H1 (cell line): ENCODE measurements around the gene LAP3. TPM values are rescaled to one million over a fixed set of nuclear protein-coding genes. Genes with fewer than 3 reads are reported as not detected.

Experiments used
- POLR2AphosphoS5 ChIP-seq: IDR thresholded peaks from 2 replicates; pipeline ENCODE4 v1.6.1; 2011; ENCODE audit warnings: low read depth, low read length
- SP2 ChIP-seq: IDR thresholded peaks from 2 replicates; pipeline ENCODE4 v1.6.1; 2012; ENCODE audit warnings: mild to moderate bottlenecking, low read length, inconsistent platforms
- polyA plus RNA-seq, 7 experiments: library from polyadenylated mRNA; depleted of rRNA in 3 of 7; stranded (reverse) in 5 of 7; unstranded in 2 of 7; fragments of >200 nt in 5 of 7; fragments of 200-250 nt in 2 of 7; gene quantifications; 1 replicate in 5 of 7; 2 replicates in 1 of 7; 4 replicates in 1 of 7; pipeline versions ENCODE4 v1.2.1 to v1.2.3, GENCODE V29; 2011 to 2013; ENCODE audit warnings: missing spikeins in 2 of 7, mixed read lengths in 2 of 7
- total RNA-seq: library from RNA; stranded (reverse); fragmentation: NEBNext Ultra II Directional; extraction: Animal tissue kit (Norgen Biotek cat#: 25700); gene quantifications from 2 replicates; pipeline ENCODE4 v1.2.1, GENCODE V29; 2021
- TF ChIP-seq, protein P1 (sequence below): fragments of 300-600 bp; sonication (generic); IDR thresholded peaks from 2 replicates; pipeline ENCODE4 v1.7.1; 2012; ENCODE audit warnings: low read length, moderate library complexity, mild to moderate bottlenecking, inconsistent platforms; ENCODE audit not compliant: insufficient replicate concordance

Gene LAP3
- total and polyA plus RNA-seq, 2 of the 8 experiments (the other 6 are each of a cell fraction or from before 2014, with no cell fraction given): 28.3 to 50.9 TPM

DNA sequence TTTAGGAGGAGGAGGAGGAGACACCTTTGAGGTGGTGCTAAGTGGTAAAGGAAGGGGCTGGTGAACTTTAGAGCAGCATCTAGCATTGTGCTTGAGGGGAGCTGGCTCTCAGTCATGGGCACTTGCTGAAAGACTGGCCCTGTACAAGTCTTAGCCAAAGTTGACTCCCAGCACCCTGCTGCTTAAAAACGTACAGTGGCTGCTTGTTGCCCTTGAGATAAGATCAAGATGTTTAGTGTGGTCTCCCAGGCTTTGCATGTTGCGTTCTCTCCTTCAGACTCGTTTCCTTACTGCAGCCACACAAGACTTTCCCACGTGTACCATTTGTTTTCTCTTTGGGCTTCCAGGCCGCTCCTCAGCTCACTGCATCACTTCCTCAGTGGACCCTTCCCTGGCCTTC, 39.3 kb downstream of the LAP3 start (continued):
- TF ChIP-seq, protein P1, sequence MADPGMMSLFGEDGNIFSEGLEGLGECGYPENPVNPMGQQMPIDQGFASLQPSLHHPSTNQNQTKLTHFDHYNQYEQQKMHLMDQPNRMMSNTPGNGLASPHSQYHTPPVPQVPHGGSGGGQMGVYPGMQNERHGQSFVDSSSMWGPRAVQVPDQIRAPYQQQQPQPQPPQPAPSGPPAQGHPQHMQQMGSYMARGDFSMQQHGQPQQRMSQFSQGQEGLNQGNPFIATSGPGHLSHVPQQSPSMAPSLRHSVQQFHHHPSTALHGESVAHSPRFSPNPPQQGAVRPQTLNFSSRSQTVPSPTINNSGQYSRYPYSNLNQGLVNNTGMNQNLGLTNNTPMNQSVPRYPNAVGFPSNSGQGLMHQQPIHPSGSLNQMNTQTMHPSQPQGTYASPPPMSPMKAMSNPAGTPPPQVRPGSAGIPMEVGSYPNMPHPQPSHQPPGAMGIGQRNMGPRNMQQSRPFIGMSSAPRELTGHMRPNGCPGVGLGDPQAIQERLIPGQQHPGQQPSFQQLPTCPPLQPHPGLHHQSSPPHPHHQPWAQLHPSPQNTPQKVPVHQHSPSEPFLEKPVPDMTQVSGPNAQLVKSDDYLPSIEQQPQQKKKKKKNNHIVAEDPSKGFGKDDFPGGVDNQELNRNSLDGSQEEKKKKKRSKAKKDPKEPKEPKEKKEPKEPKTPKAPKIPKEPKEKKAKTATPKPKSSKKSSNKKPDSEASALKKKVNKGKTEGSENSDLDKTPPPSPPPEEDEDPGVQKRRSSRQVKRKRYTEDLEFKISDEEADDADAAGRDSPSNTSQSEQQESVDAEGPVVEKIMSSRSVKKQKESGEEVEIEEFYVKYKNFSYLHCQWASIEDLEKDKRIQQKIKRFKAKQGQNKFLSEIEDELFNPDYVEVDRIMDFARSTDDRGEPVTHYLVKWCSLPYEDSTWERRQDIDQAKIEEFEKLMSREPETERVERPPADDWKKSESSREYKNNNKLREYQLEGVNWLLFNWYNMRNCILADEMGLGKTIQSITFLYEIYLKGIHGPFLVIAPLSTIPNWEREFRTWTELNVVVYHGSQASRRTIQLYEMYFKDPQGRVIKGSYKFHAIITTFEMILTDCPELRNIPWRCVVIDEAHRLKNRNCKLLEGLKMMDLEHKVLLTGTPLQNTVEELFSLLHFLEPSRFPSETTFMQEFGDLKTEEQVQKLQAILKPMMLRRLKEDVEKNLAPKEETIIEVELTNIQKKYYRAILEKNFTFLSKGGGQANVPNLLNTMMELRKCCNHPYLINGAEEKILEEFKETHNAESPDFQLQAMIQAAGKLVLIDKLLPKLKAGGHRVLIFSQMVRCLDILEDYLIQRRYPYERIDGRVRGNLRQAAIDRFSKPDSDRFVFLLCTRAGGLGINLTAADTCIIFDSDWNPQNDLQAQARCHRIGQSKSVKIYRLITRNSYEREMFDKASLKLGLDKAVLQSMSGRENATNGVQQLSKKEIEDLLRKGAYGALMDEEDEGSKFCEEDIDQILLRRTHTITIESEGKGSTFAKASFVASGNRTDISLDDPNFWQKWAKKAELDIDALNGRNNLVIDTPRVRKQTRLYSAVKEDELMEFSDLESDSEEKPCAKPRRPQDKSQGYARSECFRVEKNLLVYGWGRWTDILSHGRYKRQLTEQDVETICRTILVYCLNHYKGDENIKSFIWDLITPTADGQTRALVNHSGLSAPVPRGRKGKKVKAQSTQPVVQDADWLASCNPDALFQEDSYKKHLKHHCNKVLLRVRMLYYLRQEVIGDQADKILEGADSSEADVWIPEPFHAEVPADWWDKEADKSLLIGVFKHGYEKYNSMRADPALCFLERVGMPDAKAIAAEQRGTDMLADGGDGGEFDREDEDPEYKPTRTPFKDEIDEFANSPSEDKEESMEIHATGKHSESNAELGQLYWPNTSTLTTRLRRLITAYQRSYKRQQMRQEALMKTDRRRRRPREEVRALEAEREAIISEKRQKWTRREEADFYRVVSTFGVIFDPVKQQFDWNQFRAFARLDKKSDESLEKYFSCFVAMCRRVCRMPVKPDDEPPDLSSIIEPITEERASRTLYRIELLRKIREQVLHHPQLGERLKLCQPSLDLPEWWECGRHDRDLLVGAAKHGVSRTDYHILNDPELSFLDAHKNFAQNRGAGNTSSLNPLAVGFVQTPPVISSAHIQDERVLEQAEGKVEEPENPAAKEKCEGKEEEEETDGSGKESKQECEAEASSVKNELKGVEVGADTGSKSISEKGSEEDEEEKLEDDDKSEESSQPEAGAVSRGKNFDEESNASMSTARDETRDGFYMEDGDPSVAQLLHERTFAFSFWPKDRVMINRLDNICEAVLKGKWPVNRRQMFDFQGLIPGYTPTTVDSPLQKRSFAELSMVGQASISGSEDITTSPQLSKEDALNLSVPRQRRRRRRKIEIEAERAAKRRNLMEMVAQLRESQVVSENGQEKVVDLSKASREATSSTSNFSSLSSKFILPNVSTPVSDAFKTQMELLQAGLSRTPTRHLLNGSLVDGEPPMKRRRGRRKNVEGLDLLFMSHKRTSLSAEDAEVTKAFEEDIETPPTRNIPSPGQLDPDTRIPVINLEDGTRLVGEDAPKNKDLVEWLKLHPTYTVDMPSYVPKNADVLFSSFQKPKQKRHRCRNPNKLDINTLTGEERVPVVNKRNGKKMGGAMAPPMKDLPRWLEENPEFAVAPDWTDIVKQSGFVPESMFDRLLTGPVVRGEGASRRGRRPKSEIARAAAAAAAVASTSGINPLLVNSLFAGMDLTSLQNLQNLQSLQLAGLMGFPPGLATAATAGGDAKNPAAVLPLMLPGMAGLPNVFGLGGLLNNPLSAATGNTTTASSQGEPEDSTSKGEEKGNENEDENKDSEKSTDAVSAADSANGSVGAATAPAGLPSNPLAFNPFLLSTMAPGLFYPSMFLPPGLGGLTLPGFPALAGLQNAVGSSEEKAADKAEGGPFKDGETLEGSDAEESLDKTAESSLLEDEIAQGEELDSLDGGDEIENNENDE: no peak
- TF ChIP-seq SP2: no peak
- TF ChIP-seq POLR2AphosphoS5: 0 out of 2 replicates have a peak, but pooled peaks have one; percentile 30
